Measurements from ENCODE around the gene AFF3. TPM values are rescaled to one million over a fixed set of nuclear protein-coding genes. Genes with fewer than 3 reads are reported as not detected.
"Not testable (repeated sequence)": the region's sequence is repeated elsewhere in the genome, so short reads cannot be mapped to it uniquely, and the experiment has no call there.

The AFF3 gene
- total RNA-seq, 1 experiment from 2014 or later, result not detected

- no peaks in the 10 kb centered on the region for H3K27me3 ChIP-seq (replicated peaks; ENCODE audit: insufficient read depth, low read depth, low read length, poor library complexity)
- TF ChIP-seq, protein P1, sequence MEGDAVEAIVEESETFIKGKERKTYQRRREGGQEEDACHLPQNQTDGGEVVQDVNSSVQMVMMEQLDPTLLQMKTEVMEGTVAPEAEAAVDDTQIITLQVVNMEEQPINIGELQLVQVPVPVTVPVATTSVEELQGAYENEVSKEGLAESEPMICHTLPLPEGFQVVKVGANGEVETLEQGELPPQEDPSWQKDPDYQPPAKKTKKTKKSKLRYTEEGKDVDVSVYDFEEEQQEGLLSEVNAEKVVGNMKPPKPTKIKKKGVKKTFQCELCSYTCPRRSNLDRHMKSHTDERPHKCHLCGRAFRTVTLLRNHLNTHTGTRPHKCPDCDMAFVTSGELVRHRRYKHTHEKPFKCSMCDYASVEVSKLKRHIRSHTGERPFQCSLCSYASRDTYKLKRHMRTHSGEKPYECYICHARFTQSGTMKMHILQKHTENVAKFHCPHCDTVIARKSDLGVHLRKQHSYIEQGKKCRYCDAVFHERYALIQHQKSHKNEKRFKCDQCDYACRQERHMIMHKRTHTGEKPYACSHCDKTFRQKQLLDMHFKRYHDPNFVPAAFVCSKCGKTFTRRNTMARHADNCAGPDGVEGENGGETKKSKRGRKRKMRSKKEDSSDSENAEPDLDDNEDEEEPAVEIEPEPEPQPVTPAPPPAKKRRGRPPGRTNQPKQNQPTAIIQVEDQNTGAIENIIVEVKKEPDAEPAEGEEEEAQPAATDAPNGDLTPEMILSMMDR (conservative IDR thresholded peaks at IDR 0.05; ENCODE audit: low read depth, low read length), result no peak
- no peak for TF ChIP-seq EZH2 (IDR thresholded peaks at IDR 0.05; ENCODE audit: borderline replicate concordance, low read depth, low read length, poor library complexity, severe bottlenecking)
- BruUV-seq (replicated peaks), result no TSS peak
- H3K9me3 ChIP-seq (ENCODE audit: low read depth, low read length, poor library complexity, severe bottlenecking), result no peaks in the 10 kb centered on the region
- no peaks in the 10 kb centered on the region for H3K36me3 ChIP-seq (ENCODE audit: insufficient read depth, low read length, poor library complexity, severe bottlenecking)
- POLR2A ChIA-PET (ENCODE audit: low non-redundant PET), result no interaction called here
- H3K4me1 ChIP-seq (ENCODE audit: insufficient read depth, low read length, poor library complexity, severe bottlenecking), result no peaks in the 10 kb centered on the region
- intact Hi-C loops (cut with micrococcal nuclease; ENCODE audit: unreplicated experiment), result no loop called here
- CTCF ChIA-PET, result no interaction called here
- DNase-seq (ENCODE audit: low spot score), result no peak
- no peak overlapping the region for H3K4me3 ChIP-seq (ENCODE audit: low read depth, low read length, poor library complexity, severe bottlenecking)
- no peak overlapping the region for H3K27ac ChIP-seq (ENCODE audit: low read depth, low read length, poor library complexity, severe bottlenecking)
Measured at GRCh38 chr2:99949530-99949929, 192.9 kb downstream of the AFF3 start.

DNA sequence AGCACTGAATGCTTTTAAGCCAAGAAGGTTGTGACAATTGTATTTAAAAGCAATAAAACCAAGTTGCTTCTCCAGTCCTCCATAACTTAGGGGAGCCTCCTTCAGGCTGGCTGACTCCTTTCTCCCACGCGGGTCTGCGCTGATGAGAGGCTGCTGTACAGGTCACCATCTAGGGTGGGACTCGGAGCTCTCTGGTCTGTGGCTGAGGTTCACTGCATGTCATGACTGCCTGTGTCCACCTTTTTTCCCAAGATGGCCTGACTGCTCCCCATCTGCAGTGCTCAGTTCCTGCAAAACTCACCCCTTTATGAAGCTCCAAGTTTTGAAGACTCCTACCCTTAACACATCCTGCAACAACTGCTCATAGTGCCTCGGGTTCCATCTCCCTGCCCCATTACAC lies 194.4 kb downstream of the AFF3 start:
- DNase-seq (ENCODE audit: low spot score), result no peak
- TF ChIP-seq, protein P1 (conservative IDR thresholded peaks at IDR 0.05; ENCODE audit: low read depth, low read length), result no peak
- TF ChIP-seq EZH2 (IDR thresholded peaks at IDR 0.05; ENCODE audit: borderline replicate concordance, low read depth, low read length, poor library complexity, severe bottlenecking), result no peak
- Histone ChIP-seq H3K27me3 (replicated peaks; ENCODE audit: insufficient read depth, low read depth, low read length, poor library complexity) (peaks cover 8% of the 10 kb centered on the region), H3K36me3 (ENCODE audit: insufficient read depth, low read length, poor library complexity, severe bottlenecking) (no peaks in the 10 kb centered on the region), H3K4me3 (ENCODE audit: low read depth, low read length, poor library complexity, severe bottlenecking) (no peak overlapping the region), H3K27ac (ENCODE audit: low read depth, low read length, poor library complexity, severe bottlenecking) (no peak overlapping the region), H3K9me3 (ENCODE audit: low read depth, low read length, poor library complexity, severe bottlenecking) (no peaks in the 10 kb centered on the region), H3K4me1 (ENCODE audit: insufficient read depth, low read length, poor library complexity, severe bottlenecking) (no peaks in the 10 kb centered on the region)
- intact Hi-C loops (cut with micrococcal nuclease; ENCODE audit: unreplicated experiment), result no loop called here
- POLR2A ChIA-PET (ENCODE audit: low non-redundant PET), result no interaction called here
- BruUV-seq (replicated peaks), result no TSS peak
- CTCF ChIA-PET, result no interaction called here

GRCh38 chr2:99947366-99947765 lies 195.0 kb downstream of the AFF3 start:
- H3K4me1 ChIP-seq (ENCODE audit: insufficient read depth, low read length, poor library complexity, severe bottlenecking); H3K4me3 ChIP-seq (ENCODE audit: low read depth, low read length, poor library complexity, severe bottlenecking); BruUV-seq (replicated peaks); POLR2A ChIA-PET (ENCODE audit: low non-redundant PET); CTCF ChIA-PET; DNase-seq (ENCODE audit: low spot score); H3K9me3 ChIP-seq (ENCODE audit: low read depth, low read length, poor library complexity, severe bottlenecking); intact Hi-C loops (cut with micrococcal nuclease; ENCODE audit: unreplicated experiment); H3K27ac ChIP-seq (ENCODE audit: low read depth, low read length, poor library complexity, severe bottlenecking); H3K36me3 ChIP-seq (ENCODE audit: insufficient read depth, low read length, poor library complexity, severe bottlenecking); H3K27me3 ChIP-seq (replicated peaks; ENCODE audit: insufficient read depth, low read depth, low read length, poor library complexity): not testable (repeated sequence)

DNA sequence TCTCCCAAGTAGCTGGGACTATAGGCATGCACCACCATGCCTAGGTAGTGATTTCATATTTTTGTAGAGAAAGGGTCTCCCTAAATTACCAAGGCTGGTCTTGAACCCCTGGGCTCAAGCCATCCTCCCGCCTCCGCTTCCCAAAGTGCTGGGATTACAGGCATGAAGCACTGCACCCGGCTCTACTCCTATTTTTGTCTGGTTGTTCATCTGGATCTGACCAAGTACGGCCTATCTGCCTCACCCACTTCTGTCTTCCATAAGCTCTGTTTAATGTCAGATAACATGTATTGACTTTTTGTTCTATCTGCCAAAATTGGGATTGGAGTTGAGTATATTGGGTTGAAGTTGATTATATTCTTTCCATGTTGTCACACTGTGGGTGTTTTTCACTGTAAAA lies 198.4 kb downstream of the AFF3 start:
- DNase-seq (ENCODE audit: low spot score), result no peak
- Histone ChIP-seq H3K27me3 (replicated peaks; ENCODE audit: insufficient read depth, low read depth, low read length, poor library complexity) (peaks cover 14% of the 10 kb centered on the region), H3K27ac (ENCODE audit: low read depth, low read length, poor library complexity, severe bottlenecking) (no peak overlapping the region), H3K4me1 (ENCODE audit: insufficient read depth, low read length, poor library complexity, severe bottlenecking) (no peaks in the 10 kb centered on the region), H3K36me3 (ENCODE audit: insufficient read depth, low read length, poor library complexity, severe bottlenecking) (no peaks in the 10 kb centered on the region), H3K4me3 (ENCODE audit: low read depth, low read length, poor library complexity, severe bottlenecking) (no peak overlapping the region), H3K9me3 (ENCODE audit: low read depth, low read length, poor library complexity, severe bottlenecking) (no peaks in the 10 kb centered on the region)
- no TSS peak for BruUV-seq (replicated peaks)
- TF ChIP-seq, protein P1 (conservative IDR thresholded peaks at IDR 0.05; ENCODE audit: low read depth, low read length), result no peak
- TF ChIP-seq EZH2 (IDR thresholded peaks at IDR 0.05; ENCODE audit: borderline replicate concordance, low read depth, low read length, poor library complexity, severe bottlenecking), result no peak
- ChIA-PET CTCF (no interaction called here), POLR2A (ENCODE audit: low non-redundant PET) (no interaction called here)
- intact Hi-C loops (cut with micrococcal nuclease; ENCODE audit: unreplicated experiment), result no loop called here

Data from A673 (cell line).